DOHH2 (cell line): Measurements from ENCODE around the gene TRAPPC2L.

ENCODE experiments used
- H3F3A ChIP-seq: fragments of 200-600 bp; sonication (generic), shearing (Covaris generic); 2 replicates; pipeline ENCODE4 v1.6.0; 2016; ENCODE audit warnings: antibody characterized with exemption, mild to moderate bottlenecking; ENCODE audit not compliant: control insufficient read depth, insufficient read depth
- H3K27ac ChIP-seq: fragments of 200-600 bp; sonication (generic); 2 replicates; pipeline ENCODE4 v1.5.1; 2014; ENCODE audit warnings: low read depth, mild to moderate bottlenecking, low read length, moderate library complexity
- H3K27me3 ChIP-seq: fragments of 200-600 bp; sonication (generic); 2 replicates; pipeline ENCODE4 v1.6.1; 2014; ENCODE audit warnings: mild to moderate bottlenecking, low read length, mixed read lengths; ENCODE audit not compliant: control insufficient read depth
- H3K36me3 ChIP-seq: fragments of 200-600 bp; sonication (generic); 2 replicates; pipeline ENCODE4 v1.6.1; 2014; ENCODE audit warnings: mild to moderate bottlenecking, low read length, moderate library complexity, mixed read lengths; ENCODE audit not compliant: control insufficient read depth
- H3K4me1 ChIP-seq: fragments of 200-600 bp; sonication (generic); 2 replicates; pipeline ENCODE4 v1.6.1; 2014; ENCODE audit warnings: mild to moderate bottlenecking, low read length, mixed read lengths; ENCODE audit not compliant: control insufficient read depth
- H3K4me2 ChIP-seq: fragments of 200-600 bp; sonication (generic); 2 replicates; pipeline ENCODE4 v1.6.0; 2014; ENCODE audit warnings: mild to moderate bottlenecking, low read length, moderate library complexity
- H3K4me3 ChIP-seq: fragments of 200-600 bp; sonication (generic); 2 replicates; pipeline ENCODE4 v1.5.1; 2014; ENCODE audit warnings: mild to moderate bottlenecking, low read length, mixed read lengths
- H3K79me2 ChIP-seq: fragments of 200-600 bp; sonication (generic); 2 replicates; pipeline ENCODE4 v1.6.1; 2014; ENCODE audit warnings: mild to moderate bottlenecking, low read length, mixed read lengths; ENCODE audit not compliant: control insufficient read depth
- H3K9me2 ChIP-seq: fragments of 200-600 bp; sonication (generic); replicated peaks from 2 replicates; pipeline ENCODE4 v1.6.1; 2014; ENCODE audit warnings: mild to moderate bottlenecking, low read length, mixed read lengths; ENCODE audit not compliant: control insufficient read depth
- H3K9me3 ChIP-seq: fragments of 200-600 bp; sonication (generic); 2 replicates; pipeline ENCODE4 v1.6.1; 2014; ENCODE audit warnings: antibody characterized with exemption, low read length, mixed read lengths; ENCODE audit not compliant: control insufficient read depth, insufficient read depth
- H4K20me1 ChIP-seq: fragments of 200-600 bp; sonication (generic); 2 replicates; pipeline ENCODE4 v1.6.0; 2014; ENCODE audit warnings: low read depth, mild to moderate bottlenecking, antibody characterized with exemption, low read length, moderate library complexity; ENCODE audit not compliant: control insufficient read depth, insufficient read depth
- EZH2phosphoT487 ChIP-seq: fragments of 200-600 bp; sonication (generic); IDR thresholded peaks from 2 replicates; pipeline ENCODE4 v1.6.1; 2017; ENCODE audit warnings: borderline replicate concordance, mild to moderate bottlenecking, antibody characterized with exemption, low read length, moderate library complexity, mixed read lengths
- TF ChIP-seq, protein P1 (sequence below): fragments of 200-600 bp; sonication (generic); IDR thresholded peaks from one replicate; pipeline ENCODE4 v1.5.1; 2014; ENCODE audit warnings: antibody characterized with exemption, mild to moderate bottlenecking, low read depth, low read length; ENCODE audit not compliant: poor library complexity, severe bottlenecking

TRAPPC2L gene

DNA sequence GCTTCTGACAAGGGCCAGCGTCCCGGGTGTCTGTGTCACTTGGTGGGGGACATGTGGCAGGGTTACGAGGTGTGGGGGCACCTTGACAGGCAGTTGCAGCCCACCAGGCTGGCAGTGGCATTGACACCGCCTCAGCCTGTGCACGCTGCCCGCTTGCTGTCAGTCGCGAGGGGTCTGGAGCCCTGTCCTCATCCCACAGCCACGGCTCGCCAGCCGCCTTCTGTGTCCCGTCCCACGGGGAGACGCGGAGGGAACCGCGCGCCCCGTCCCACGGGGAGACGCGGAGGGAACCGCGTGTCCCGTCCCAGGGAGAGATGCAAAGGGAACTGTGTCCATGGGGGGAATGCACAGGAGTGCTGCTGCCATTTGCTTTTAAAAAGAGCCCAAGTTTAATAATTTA is 6.0 kb downstream of the TRAPPC2L start:
- Histone ChIP-seq H3K79me2 (peaks cover 6% of the 10 kb centered on the region), H3K27ac (no peak overlapping the region), H3K9me2 (no peaks in the 10 kb centered on the region), H3K27me3 (peaks cover 6% of the 10 kb centered on the region), H3K9me3 (no peaks in the 10 kb centered on the region), H3K36me3 (peaks cover 21% of the 10 kb centered on the region), H4K20me1 (no peaks in the 10 kb centered on the region), H3F3A (no peaks in the 10 kb centered on the region), H3K4me1 (peaks cover 12% of the 10 kb centered on the region), H3K4me2 (no peak overlapping the region), H3K4me3 (no peak overlapping the region)
- TF ChIP-seq, protein P1, sequence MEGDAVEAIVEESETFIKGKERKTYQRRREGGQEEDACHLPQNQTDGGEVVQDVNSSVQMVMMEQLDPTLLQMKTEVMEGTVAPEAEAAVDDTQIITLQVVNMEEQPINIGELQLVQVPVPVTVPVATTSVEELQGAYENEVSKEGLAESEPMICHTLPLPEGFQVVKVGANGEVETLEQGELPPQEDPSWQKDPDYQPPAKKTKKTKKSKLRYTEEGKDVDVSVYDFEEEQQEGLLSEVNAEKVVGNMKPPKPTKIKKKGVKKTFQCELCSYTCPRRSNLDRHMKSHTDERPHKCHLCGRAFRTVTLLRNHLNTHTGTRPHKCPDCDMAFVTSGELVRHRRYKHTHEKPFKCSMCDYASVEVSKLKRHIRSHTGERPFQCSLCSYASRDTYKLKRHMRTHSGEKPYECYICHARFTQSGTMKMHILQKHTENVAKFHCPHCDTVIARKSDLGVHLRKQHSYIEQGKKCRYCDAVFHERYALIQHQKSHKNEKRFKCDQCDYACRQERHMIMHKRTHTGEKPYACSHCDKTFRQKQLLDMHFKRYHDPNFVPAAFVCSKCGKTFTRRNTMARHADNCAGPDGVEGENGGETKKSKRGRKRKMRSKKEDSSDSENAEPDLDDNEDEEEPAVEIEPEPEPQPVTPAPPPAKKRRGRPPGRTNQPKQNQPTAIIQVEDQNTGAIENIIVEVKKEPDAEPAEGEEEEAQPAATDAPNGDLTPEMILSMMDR, result no peak
- TF ChIP-seq EZH2phosphoT487, result no peak

- H3K79me2 ChIP-seq, result peaks cover 2% of the 10 kb centered on the region
- no peak overlapping the region for H3K4me3 ChIP-seq
- H4K20me1 ChIP-seq, result no peaks in the 10 kb centered on the region
- H3K9me2 ChIP-seq, result no peaks in the 10 kb centered on the region
- no peaks in the 10 kb centered on the region for H3F3A ChIP-seq
- H3K27me3 ChIP-seq, result peaks cover 6% of the 10 kb centered on the region
- peaks cover 7% of the 10 kb centered on the region; the same call in 1 of the 2 replicates for H3K4me1 ChIP-seq
- H3K9me3 ChIP-seq, result no peaks in the 10 kb centered on the region
- no peak overlapping the region for H3K27ac ChIP-seq
- H3K4me2 ChIP-seq, result no peak overlapping the region
- peaks cover 21% of the 10 kb centered on the region for H3K36me3 ChIP-seq
- TF ChIP-seq, protein P1, result no peak
- no peak for TF ChIP-seq EZH2phosphoT487
Observed at GRCh38 chr16:88863426-88863825, 6.5 kb downstream of the TRAPPC2L start.

DNA sequence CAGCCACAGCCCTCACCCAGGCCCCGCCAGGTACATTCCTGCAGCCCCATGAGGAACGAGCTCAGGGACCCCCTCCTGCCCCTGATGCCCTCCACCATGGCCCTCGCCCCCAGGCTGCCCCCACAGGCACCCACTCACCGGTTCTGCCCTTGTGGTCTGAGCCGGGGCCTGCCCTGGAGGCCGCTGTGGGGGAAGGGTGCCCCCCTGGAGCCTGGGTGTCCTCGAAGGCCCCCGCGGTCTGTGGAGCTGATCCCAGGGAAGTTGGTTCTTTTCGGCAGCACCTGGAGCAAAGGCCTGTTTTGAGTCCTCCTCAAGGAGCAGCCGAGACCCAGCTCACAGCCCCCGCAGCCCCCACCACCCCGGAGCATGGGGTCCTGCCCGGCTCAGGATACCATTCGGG is 7.2 kb downstream of the TRAPPC2L start:
- H3K9me3 ChIP-seq, result no peaks in the 10 kb centered on the region
- no peak overlapping the region for H3K27ac ChIP-seq
- no peaks in the 10 kb centered on the region for H3K79me2 ChIP-seq
- H3K27me3 ChIP-seq, result peaks cover 11% of the 10 kb centered on the region
- no peaks in the 10 kb centered on the region for H4K20me1 ChIP-seq
- H3K4me2 ChIP-seq, result no peak overlapping the region
- peaks cover 18% of the 10 kb centered on the region for H3K36me3 ChIP-seq
- no peak for TF ChIP-seq EZH2phosphoT487
- TF ChIP-seq, protein P1, result no peak
- H3K4me3 ChIP-seq, result no peak overlapping the region
- H3F3A ChIP-seq, result no peaks in the 10 kb centered on the region
- H3K4me1 ChIP-seq, result peaks cover 5% of the 10 kb centered on the region; the same call in 1 of the 2 replicates
- no peaks in the 10 kb centered on the region for H3K9me2 ChIP-seq
